ENCODE data around the gene NWD2.

GRCh38 chr4:37367901-37368300, 123.4 kb downstream of the NWD2 start:
- no peak for TF ChIP-seq ZBTB20 (tag by site-specific recombination; IDR thresholded peaks at IDR 0.05)
- no peak for TF ChIP-seq ZNF23 (tag by site-specific recombination; IDR thresholded peaks at IDR 0.05; ENCODE audit: borderline replicate concordance)
- no peak for TF ChIP-seq TCF7L2 (IDR thresholded peaks at IDR 0.05; ENCODE audit: borderline replicate concordance, low read depth, low read length)
- no peak for TF ChIP-seq YY2 (tag by site-specific recombination; IDR thresholded peaks at IDR 0.05)
- TF ChIP-seq ZNF510 (tag by site-specific recombination; IDR thresholded peaks at IDR 0.05; ENCODE audit: insufficient replicate concordance), result no peak
- TF ChIP-seq ZNF10 (tag by site-specific recombination; IDR thresholded peaks at IDR 0.05), result no peak
- TF ChIP-seq, protein P1, sequence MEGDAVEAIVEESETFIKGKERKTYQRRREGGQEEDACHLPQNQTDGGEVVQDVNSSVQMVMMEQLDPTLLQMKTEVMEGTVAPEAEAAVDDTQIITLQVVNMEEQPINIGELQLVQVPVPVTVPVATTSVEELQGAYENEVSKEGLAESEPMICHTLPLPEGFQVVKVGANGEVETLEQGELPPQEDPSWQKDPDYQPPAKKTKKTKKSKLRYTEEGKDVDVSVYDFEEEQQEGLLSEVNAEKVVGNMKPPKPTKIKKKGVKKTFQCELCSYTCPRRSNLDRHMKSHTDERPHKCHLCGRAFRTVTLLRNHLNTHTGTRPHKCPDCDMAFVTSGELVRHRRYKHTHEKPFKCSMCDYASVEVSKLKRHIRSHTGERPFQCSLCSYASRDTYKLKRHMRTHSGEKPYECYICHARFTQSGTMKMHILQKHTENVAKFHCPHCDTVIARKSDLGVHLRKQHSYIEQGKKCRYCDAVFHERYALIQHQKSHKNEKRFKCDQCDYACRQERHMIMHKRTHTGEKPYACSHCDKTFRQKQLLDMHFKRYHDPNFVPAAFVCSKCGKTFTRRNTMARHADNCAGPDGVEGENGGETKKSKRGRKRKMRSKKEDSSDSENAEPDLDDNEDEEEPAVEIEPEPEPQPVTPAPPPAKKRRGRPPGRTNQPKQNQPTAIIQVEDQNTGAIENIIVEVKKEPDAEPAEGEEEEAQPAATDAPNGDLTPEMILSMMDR (tag by site-specific recombination; IDR thresholded peaks at IDR 0.05), result no peak
- no peak for TF ChIP-seq ZNF501 (tag by site-specific recombination; IDR thresholded peaks at IDR 0.05)
- no peak for TF ChIP-seq ZNF76 (tag by site-specific recombination; IDR thresholded peaks at IDR 0.05; ENCODE audit: borderline replicate concordance, low read depth)
- TF ChIP-seq, protein P2, sequence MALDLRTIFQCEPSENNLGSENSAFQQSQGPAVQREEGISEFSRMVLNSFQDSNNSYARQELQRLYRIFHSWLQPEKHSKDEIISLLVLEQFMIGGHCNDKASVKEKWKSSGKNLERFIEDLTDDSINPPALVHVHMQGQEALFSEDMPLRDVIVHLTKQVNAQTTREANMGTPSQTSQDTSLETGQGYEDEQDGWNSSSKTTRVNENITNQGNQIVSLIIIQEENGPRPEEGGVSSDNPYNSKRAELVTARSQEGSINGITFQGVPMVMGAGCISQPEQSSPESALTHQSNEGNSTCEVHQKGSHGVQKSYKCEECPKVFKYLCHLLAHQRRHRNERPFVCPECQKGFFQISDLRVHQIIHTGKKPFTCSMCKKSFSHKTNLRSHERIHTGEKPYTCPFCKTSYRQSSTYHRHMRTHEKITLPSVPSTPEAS (tag by site-specific recombination; IDR thresholded peaks at IDR 0.05), result no peak
- no peak for TF ChIP-seq ZNF423 (tag by site-specific recombination; IDR thresholded peaks at IDR 0.05)
